Stomach (tissue), 4 donors: Measurements from ENCODE around the gene PLK2.

Experiments
- CTCF ChIP-seq, 7 experiments: fragments of 450-650 bp in 4 of 7; fragments of 200-600 bp in 3 of 7; sonication (generic) in 3 of 7; IDR thresholded peaks; one replicate each; pipeline ENCODE4 v1.5.1; 2016 to 2019; ENCODE audit warnings: antibody characterized with exemption in 7 of 7, control low read depth in 2 of 7, mild to moderate bottlenecking in 1 of 7
- EP300 ChIP-seq: sonication (generic); formaldehyde crosslinking; IDR thresholded peaks from one replicate; pipeline ENCODE4 v1.6.1; 2017; ENCODE audit warnings: antibody characterized with exemption
- POLR2A ChIP-seq, 4 donors: fragments of 450-650 bp; IDR thresholded peaks; one replicate each; pipeline ENCODE4 v1.6.1; 2016; ENCODE audit warnings: antibody characterized with exemption in 4 of 4, control low read depth in 2 of 4, mild to moderate bottlenecking in 1 of 4, moderate library complexity in 1 of 4
- POLR2AphosphoS5 ChIP-seq, 3 donors: sonication (generic); formaldehyde crosslinking; IDR thresholded peaks; one replicate each; pipeline ENCODE4 v1.6.1; 2016; ENCODE audit warnings: antibody characterized with exemption in 3 of 3

DNA sequence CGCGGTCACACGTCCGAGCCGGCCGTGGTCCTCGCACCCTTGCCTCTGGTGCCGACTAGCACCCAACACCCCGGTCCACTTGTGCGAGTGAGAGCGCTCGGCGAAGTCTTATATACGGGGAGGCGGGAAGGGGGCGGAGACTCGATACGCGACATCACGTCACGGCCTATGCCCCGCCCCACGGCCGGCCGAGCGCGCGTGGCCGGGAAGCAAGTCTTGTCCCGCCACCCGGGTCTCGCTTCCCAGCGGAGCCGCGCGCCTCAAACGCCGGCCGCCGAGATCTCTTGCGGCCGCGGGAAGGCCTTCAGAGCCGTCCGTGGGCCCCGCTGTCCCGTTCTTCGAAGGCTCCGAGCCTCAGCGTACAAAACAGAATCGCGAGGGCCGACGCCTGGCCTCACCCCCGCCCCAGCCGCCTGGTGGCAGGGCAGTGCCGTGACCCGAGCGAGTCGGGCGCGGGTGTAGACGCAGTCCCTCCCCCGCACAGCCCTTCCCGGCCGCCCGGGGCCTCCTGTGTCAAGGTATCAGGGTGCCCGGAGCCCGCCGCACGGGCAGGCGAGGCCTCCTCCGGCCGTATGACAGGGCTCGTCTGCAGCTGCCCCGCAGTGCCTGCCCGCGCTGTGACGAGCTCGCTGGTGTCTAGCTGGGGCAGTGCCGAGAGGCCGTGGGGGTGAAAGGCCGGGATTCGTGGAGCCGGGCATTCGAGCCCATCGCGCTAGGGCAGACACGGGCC, at the start of gene PLK2:
- TF ChIP-seq POLR2AphosphoS5 (IDR thresholded peaks at IDR 0.05) (peak; percentile 100), EP300 (no peak), CTCF (IDR thresholded peaks at IDR 0.05) (peak in 3 of 7 experiments; percentile 34 to 79 (median 40)), POLR2A (IDR thresholded peaks at IDR 0.05) (peak in 2 of 4 donors; percentile 95 to 96)
